Measurements from ENCODE around the gene OMP.

The OMP gene

GRCh38 chr11:77069336-77069968, 33.2 kb upstream of the OMP start:
- no peak for DNase-seq

DNA sequence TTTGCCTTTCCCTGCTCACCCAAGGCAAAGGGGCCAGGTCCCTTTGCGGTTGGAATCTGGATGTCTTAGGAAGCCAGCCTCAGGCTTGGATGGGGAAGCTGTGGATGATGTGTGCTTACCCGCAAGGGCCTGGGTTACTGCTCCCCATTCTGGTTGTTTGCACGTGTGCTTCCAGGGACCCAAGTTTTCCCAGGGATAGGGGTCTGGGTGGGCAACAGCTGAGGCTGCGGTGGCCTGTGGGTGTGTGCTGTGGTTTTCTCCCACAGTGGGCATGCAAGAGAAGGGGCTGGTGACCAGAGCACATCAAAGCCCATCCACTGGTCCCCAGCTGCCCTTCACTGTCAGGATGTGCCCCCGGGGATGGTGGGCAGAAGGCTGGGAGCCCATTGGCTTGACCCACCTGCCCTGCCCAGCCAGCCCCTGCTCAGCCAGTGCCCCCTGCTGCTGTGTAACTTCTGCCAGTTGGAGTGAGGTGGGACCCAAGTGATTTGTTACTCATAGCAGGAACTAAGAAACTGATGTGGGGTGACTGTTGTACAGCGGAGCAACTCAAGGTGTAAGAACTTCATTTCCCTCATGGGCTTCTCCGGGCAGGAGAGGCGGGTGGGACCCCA, 32.6 kb upstream of the OMP start:
- no peak for DNase-seq

DNA sequence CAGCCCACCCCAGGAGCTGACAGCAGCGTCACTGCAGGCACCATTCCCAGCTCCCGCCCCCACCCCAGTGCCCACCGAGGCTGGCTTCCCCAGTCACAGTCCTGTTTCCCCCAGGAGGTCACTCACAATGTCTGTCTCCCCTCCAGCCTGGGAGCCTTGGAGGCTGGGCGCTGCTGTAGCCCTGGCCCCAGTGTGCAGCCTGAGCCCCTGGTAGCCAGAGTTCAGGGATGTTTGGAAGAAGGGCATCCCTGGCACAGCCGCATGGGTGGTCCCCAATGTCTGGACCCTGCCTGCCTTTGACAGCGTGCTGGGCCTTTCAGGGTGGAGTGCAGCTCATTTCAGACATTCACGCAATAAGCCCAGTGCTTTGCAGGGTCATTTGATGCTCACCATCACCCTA, 31.6 kb upstream of the OMP start:
- no peak for DNase-seq

DNA sequence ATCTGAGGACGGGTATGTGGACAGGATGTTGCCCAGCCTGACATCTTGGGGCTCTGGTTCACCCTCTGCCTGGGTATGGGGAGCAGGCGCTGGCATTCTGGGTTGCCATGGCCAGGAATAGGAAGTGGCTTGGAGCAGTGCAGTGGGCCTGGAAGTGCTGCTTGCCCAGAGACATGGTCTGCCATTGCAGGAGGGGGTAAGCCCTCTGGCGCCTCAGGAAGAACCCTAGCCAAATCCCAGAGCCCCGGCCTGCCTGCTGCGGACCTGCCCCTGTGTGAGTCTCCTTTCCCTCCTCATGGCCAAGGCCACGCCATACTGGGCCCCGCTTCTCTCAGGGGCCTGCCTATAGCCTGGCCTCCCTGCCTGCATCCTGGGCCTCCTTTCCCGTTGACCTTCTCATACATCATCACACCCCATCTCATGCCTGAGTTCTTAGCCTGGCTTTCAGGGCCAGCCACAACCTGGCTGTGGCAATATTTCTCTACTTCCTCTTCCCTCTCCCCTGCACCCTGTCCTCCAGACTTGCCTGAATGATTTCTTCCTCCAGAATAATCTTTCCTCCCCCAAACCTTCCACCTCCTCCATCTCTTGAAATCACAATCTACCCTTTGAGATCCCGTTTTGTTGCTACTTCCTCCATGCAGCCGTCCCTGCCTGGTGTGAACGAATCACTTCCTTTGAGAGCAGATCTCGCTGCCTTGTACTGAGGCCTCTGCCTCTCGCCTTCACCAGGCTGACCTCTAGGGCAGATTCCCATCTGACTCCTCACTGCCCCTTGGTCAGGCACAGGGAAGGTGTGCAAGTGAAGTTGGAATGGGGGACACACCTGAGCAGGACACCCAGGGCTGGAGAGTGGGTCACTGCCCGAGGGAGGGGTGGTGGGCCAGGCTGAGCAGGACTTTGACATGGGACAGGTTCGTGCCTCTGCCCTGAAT, 30.7 kb upstream of the OMP start:
- DNase-seq: no peak

DNA sequence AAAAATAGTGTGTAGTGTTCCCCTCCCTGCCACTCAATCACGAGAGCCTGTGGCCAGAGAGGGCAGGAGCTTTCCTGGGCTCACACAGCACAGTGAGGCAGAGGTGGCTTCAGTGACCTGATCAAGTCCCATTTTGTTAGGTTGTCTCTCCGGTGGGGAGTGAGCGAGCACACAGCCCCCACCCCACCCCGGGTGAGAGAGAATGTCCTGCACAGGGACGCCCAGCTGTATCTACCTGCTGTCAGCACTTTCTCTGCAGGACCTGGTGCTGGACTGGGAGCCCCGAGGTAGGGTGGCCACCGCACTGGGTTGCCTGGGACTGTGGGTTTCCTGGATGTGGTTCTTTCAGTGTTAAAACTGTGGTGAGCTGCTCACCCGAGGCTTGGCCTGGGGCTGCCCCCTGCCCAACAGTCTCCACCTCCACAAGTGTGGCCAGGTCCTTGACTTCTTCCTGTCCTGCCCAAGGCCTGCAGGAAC, 29.8 kb upstream of the OMP start:
- no peak for DNase-seq

- no peak for DNase-seq
Measured at GRCh38 chr11:77073328-77074001, 29.2 kb upstream of the OMP start.

GRCh38 chr11:77074205-77074604, 28.4 kb upstream of the OMP start:
- DNase-seq: no peak

DNA sequence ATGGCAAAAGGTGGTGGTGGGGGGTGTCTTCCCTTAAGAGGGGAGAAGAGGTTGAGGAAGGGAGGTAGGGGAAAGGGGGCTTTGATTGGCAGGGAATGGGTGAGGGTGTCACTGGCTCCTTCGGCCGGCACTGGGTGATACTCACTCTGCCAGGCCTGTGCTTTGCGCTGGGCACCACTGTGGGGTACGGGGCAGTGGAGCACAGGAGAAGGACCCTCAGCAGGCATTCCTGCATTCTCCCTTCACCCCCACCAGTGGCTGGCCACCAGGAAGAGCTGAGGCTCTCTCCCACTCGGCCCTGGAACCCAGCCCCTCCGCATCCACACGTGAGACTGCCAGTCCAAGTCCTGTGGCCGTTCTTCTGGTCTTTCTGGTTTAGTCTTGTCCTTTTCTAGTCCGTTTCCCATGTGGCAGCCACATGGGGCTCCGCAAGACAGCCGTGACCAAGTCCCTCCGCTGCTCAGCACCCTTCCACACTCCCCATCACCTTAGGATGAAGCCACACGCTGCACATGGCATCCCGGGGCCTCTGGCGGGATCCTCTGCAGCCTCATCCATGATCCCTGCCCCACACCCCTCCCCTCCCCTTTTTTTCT, 27.9 kb upstream of the OMP start:
- DNase-seq: no peak

- DNase-seq: no peak
Measured at GRCh38 chr11:77075425-77075905, 27.2 kb upstream of the OMP start.

DNA sequence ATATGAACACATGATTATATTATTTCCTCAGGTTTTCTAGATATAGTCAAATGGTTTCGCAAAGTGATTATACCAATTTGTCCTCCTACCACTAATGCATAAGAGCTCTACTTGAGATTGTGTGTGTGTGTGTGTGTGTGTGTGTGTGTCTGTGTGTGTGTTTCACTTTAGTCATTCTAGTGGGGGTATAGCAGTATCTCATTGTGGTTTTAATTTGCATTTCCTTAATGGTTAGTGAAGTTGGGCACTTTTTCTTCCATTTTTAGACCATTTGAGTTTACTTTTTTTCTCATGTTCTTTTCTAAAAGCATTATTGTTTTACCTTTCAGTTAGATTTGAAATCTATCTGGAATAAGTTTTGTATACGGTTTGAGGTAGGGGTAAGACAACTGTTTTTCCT, 23.0 kb upstream of the OMP start:
- no peak for DNase-seq

DNA sequence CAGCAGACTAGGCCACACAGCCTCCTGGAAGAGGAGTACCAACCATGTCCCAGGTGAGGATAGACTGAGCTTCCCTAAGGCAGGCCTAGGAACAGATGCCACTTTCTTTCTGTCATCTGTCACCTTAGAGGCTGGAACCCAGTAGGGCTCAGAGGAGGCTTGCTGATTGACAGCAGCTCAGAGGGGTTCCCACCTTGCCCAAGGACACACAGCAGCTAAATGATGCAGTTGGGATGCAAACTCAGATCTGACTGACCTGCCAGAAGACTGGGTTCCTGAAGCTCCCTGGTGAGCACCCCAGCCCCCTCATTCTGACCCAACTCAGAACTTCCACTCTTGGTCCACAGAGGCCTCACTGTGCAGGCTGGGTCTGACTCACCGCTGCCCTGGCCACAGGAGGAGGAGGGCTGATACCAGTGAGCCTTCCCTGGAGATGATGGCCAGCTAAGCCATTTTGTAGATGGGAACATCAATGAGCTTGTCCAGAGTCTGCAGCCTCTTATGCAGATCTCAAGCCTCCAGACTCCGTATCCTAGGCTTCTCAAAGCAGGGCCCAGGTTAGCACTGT, 21.9 kb upstream of the OMP start:
- DNase-seq: no peak

DNA sequence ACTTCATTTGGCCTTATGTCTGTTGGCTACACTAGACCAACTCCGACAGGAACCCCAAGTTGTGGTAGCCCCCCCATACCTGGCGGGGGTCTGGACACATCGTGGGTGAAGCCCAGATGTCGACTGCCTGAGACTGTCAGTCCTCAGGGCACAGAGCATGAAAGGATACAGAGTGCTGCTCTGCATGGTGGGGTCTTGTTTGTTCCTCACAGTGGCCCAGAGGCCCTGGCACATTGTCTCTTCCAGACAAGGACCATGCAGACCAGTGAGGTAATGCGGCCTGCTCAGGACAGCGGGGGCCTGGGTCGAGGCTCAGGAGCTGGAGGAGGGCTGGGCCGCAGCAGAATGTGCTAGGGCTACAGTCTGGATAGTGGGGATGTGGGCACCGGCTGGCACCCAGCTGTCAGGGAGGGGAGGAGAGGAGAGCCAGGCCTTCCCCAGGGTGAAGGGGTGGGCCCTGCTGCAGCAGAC, 21.2 kb upstream of the OMP start:
- no peak for DNase-seq

DNA sequence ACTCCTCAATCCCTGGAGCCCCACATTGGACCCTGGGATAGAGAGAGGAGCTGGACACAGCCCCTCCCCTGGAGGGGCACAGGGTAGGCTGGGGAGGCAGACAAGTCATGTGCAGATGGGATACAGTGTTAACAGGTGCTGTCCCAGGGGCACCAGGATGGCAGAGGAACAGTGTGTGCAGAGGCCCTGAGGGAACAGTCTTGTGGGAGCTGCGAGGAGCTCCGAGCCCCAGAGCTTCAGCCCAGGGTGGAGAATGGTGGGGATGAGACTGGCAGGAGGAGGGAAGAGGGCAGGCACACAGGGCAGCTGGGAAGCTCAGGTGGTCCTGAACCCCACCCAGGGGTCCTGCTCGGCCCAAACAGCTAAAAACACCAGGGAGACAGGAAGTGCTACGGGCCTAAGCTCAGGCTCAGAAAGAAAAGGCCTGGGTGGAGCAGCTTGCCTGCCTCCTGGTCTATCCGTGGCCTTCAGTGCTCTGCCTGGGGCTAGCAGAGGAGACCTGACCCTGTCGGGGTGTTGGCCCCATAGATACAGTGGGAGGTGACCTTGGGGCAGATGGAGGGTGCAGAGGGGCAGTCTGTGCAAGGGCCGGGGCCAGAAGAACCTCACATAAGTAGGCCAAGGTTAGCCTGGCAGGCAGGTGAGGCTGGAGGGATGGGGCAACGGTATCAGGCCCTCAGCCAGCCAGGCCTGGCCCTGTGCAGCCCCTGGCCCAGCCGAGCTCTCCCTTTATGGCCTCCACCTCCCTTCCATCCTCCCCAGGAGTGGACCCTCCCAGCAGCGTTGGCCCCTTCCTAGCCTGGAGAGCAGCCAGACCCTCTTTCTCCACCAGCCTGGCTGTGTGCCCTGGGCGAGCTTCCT, 20.4 kb upstream of the OMP start:
- DNase-seq: no peak

GRCh38 chr11:77082838-77083565, 19.6 kb upstream of the OMP start:
- no peak for DNase-seq

DNA sequence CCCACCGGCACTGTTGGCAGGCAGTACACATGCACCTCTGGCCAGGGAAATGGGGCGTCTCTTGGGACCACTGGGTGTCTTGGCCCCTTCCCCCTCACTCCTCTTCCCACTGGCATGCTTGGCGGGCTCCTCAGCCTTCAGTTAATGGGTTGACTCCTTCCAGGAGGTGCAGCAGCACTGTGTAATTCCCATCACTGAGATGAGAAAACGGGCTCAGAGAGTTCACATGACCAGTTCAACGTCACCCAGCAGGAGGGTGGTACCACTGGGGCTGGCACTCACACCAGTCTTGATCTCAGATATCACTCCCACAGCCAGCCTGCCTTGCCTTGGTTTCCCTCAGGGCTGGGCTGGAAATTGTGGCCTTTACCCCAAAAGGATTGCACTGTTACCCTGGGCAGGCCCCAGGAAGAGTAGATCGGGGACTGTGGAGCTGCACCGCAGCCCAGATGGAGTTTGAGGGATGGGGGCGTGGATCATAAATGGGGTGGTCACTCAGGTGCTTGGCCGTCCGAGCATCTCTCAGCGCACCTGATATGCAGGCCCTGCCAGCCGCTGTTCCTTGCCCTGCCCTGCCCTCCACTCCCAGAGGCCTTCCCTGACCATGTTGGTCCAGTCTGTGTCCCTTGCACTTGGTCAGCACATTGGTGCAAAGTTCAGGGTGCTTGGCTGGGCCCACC, 18.9 kb upstream of the OMP start:
- no peak for DNase-seq

DNA sequence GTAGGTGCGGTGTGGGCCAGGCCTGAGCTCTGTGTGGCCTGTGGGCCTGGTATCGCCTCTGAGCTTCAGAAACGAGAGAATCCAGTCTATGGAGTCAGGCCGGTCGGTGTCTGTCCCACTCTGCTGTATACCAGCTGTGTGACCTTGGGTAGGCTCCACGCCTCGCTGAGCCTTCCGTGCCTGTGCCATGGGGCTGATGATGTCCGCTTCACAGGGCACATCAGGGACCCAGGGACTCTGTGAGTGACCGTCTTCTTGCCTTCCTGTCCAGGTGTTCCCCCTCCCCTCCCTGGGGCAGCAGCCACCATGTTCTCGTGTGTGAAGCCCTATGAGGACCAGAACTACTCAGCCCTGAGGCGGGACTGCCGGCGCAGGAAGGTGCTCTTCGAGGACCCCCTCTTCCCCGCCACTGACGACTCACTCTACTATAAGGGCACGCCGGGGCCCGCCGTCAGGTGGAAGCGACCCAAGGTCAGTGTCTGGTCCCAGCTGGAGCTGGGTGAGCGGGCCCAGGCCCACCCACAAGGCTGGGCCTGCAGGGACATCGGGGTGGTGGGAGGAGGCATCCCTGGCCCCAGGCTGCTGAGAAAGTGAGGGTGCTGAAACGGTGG, 18.0 kb upstream of the OMP start:
- DNase-seq: no peak

- DNase-seq: no peak
Measured at GRCh38 chr11:77085652-77086051, 17.0 kb upstream of the OMP start.

GRCh38 chr11:77086521-77087472, 15.8 kb upstream of the OMP start:
- no peak for DNase-seq
